HG02885 (cell line): ENCODE results near the gene RASSF7.

Source experiments
- ATAC-seq: cut with Tn5 transposase; IDR thresholded peaks from one replicate; pipeline ENCODE4 v1.9.1; 2021; ENCODE audit warnings: mild to moderate bottlenecking; ENCODE audit not compliant: unreplicated experiment, poor library complexity

The RASSF7 gene

DNA sequence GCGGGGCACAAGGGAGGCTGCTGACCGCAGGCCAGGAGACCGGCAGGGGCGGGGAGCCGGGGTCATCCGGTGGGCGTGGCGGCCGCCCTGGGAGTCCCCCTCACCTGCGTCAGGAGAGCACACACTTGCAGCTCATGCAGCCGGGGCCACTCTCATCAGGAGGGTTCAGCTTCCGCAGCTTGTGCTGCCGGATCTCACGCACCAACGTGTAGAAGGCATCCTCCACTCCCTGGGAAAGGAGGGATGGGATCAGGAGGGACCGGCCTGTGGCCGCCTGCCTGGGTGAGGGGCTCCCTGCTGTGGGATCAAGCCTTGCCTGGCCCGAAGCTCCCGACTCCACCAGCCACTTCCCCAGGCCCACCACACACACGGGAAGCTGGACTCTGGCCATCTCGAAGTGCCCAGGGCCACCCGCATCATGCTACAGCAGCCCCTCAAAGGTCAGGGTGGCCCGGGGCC is 28.2 kb upstream of the RASSF7 start:
- no peak for ATAC-seq

DNA sequence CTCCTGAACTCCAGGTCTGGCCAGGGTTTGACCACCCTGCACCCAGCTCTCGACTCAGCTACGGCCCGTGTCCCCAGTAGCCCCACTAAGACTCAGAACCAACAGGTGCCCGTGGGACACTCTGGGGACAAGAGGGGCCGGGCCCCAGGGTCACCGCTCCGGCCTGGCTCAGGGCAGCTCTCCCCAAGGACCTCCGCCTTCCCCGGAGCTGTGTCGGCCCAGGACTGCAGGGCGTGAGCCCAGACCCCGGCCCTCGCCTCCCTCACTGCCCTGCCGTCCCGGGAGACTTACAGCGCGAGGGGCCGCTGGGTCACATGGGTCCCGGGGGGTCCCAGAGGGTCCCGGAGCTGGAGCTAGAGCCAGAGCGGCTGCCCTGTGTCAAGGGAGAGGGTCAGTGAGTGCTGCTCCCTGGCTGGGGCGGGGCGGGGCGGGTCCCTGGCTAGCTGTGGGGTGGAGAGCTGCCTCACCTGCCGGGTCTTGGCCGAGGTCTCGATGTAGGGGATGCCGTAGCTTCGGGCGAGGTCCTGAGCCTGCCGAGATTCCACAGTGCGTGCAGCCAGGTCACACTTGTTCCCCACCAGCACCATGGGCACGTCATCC is 27.7 kb upstream of the RASSF7 start:
- no peak for ATAC-seq

- no peak for ATAC-seq
Observed at GRCh38 chr11:533586-534395, 27.0 kb upstream of the RASSF7 start.

DNA sequence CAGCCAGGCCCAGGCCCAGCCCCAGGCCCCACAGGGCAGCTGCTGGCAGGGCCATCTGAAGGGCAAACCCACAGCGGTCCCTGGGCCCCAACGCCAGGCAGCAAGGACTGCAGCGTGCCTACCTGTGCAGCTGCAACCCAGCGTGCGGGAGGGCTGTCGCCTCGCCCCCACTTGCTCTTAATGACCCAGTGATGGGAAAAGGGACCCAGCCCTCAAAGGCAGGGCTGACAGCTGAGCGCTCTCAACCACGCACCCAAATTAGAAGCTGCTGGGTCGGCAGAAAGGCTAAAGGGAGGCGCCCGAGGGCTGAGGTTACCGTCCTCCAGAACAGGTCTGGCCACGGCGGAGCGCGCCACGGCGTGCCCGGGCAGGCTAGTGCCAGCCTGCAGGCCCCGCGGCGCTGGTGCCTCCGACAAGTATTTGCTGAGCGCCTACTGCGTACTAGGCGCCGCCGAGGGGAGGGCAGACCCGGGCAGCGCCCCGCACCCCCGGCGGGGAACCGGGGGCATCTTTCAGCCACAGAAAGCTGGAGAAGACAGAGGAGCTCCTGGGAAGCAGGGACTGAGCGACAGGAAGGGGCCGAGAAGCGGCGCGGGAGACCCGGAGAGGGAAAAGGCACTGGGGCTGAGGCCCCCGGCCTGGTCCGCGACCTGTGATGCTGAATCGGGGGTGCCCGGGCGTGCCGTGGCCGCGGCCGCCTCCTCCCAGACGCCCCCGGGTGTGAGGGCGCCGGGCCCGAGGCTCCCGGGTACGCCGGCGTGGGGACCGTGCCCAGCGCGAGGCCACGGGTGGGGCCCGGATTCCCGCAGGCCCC is 26.2 kb upstream of the RASSF7 start:
- ATAC-seq = peak; percentile 0

GRCh38 chr11:535210-535518 is 25.6 kb upstream of the RASSF7 start:
- peak; percentile 15 for ATAC-seq

- ATAC-seq = peak; percentile 75
Observed at GRCh38 chr11:535519-536454, 25.0 kb upstream of the RASSF7 start, which contains the start of gene HRAS. TSS of gene HRAS (minus strand) at chr11:535576.

- peak; percentile 49 for ATAC-seq
Observed at GRCh38 chr11:536841-537621, 23.7 kb upstream of the RASSF7 start, which contains the start of gene LRRC56. TSS of gene LRRC56 (plus strand) at chr11:537527. CDS start at chr11:540685, 3,158 bp downstream.

- ATAC-seq = no peak
Observed at GRCh38 chr11:537622-538430, 22.9 kb upstream of the RASSF7 start.

- no peak for ATAC-seq
Observed at GRCh38 chr11:538431-539051, 22.2 kb upstream of the RASSF7 start.

DNA sequence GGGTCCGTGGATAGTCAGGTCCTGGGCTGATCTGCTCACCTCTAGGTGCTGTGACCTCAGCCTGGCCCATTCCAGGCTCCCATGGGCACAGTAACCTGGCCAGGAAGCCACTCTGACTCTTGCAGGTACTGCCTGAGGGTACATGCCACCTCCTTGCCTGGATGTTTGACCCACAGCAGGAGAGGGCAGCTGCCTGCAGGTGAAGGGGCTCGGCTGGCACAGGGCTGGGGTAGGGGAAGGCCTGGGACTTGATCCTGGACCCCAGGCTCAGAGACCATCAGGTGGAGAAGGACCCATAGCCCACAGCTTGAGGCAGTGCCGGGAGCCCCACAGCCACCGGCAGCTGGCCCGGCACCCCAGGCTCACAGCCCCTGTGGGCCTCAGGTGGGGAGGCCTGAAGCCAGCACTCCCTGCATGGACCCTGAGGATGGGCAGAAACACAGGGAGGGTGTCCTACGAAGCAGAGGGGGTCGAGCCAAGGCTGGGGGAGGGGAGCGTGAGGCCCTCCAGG is 20.7 kb upstream of the RASSF7 start:
- ATAC-seq = no peak

DNA sequence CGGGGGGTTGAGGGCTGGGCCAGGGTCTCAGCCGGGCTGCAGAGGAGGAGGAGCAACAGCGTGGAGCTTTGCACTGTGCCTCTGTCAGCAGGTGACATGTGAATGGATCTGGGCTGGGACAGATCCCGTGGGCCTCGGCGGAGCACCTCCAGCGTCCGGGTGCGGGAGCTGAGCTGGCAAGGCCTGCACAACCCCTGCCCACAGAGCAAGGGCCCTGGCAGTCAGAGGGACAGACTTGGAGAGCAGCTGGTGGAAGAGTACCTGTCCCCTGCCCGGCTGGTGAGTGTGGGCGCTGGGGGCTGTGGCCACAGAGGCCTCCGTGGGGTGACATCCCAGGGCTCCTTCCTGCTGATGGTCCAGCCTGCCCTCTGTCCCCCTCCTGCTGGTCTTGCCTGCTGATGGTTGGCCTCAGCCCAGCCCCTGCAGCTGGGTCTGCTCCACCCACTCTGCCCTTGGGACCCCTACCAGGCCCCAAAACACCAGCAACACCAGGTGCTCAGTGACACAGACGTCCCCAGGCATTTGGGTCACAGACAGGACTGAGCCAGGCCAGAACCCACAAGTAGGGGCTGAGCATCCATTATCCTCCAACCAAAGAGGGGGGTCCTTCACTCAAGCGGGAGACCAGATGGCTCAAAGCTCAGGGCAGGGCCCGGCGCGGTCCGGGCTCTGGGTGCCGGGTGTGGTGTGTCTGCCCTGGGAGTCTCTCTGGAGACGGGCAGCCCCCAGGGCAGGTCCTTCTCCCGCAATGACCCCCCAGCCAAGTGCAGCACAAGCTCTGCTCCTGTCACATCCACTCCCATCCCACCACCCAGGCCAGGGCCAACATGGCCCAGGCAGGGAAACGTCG is 20.0 kb upstream of the RASSF7 start:
- ATAC-seq = no peak

DNA sequence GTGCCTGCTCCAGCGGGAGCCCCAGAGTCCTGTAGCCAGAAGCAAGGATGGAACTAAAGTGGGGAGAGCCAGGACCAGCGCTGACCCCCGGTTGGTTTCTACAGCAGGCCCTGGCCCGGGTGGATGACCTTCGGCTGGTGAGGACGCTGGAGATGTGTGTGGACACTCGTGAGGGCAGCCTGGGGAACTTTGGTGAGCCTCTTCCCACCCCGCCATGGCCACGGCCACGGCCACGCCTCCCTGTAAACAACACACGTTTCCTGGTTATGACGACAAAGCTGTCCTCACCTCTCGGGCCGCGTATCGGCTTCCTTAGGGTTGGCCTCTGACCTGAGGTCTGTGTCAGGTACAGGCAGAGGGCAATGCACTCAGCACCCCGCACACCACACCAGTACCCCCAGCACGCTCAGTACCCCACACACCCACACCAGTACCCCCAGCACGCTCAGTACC is 19.3 kb upstream of the RASSF7 start:
- no peak for ATAC-seq

- no peak for ATAC-seq
Observed at GRCh38 chr11:544817-545166, 16.0 kb upstream of the RASSF7 start.

- no peak for ATAC-seq
Observed at GRCh38 chr11:545171-545570, 15.6 kb upstream of the RASSF7 start.

- ATAC-seq = no peak
Observed at GRCh38 chr11:548700-549603, 11.8 kb upstream of the RASSF7 start.
